ENCODE measurements around the gene KIFC1.
A peak's percentile ranks its signal among the peaks of the same experiment; 100 is the strongest.

KIFC1 gene

DNA sequence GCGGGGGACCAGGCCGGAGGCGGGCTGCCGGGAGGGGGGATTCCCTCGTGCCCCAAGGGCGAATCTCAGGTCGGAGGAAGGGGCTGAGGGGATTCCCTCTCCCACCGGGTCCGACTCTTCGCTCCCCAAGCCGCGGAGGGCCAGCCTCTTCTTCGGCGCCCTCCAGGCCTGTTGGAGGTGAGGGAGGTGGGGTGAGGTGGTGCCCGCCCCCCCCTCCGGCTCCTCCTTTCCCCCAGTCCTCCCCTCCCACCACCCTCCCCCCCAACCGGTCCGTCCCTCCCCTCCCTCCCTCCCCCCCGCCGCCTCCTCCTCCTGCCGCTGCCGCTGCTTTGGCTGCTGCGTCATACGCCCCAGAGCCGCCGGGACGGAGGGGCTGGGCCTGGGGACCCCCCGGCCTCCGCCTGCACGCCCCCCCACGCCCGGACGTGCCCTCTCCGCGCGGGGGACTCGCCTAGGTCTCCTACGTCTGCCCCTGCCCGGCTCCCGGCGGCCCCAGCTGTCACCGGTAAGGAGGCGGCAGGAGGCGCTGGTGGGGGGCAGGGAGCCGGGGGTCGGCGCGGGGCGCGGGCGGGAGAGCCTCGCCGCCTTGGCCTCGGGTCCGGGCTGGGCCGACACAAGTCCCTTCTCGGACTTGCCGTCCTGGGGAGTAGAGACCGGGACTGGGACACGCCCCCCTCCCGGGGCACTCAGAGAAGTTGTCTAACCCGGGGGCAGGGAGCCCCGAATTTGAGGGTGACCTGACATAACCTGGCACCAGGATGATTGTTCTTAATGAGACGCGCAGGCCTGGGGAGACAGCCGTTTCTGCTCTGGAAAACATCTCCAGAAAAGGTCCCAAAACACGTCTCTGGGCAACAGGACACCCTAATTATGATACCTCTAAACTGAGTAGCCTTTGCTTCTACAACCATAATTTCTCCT, 19.3 kb downstream of the KIFC1 start, which contains the start of gene PHF1:
Gene PHF1, plus strand, starts transcription at position 304 of the 921 bp plus-strand sequence. CDS start 1,250 bp downstream, outside the sequence.
- DNase-seq (ENCODE audit: low read depth): no peak

DNA sequence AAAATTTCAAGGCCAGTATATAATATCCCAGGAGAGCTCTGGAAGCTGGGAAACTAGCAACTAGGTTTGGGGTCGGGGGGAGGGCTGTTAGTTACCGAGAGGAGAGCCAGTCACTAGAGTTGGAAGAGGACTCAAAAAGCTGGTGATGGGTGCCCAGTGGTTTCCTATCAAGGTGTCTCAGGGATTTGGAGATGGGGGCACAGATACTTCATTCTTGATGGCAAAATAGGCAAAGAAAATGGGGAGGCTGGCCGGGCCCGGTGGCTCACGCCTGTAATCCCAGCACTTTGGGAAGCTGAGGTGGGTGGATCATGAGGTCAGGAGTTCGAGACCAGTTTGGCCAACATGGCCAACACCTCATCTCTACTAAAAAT, 20.0 kb downstream of the KIFC1 start:
- DNase-seq (ENCODE audit: low read depth): no peak

DNA sequence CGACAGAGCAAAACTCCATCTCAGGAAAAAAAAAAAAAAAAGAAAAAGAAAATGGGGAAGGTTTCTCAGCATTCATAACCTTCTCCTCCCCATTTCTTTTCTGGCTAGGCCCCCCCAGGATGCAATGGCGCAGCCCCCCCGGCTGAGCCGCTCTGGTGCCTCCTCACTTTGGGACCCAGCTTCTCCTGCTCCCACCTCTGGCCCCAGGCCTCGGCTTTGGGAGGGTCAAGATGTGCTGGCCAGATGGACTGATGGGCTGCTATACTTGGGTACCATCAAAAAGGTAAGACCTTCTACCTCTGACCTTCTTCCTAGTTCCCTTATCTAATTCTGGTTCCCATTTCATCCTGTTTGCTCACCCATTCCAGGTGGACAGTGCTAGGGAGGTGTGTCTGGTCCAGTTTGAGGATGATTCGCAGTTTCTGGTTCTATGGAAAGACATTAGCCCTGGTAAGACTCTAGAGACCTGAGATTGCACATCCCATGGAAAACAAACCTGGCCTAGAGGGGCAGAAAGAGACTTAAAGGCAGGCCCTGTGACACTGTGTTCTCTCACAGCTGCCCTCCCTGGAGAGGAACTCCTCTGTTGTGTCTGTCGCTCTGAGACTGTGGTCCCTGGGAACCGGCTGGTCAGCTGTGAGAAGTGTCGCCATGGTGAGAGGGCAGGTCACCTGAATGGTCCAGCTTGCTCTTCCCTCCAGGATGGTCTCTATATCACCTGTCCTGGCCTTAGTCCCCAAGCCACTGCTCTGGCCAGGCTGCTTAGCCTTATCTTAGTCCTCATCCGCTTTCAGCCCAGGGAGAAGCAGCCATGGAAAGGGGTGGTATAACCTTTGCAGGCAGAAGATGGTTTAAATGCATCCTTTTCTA, 20.8 kb downstream of the KIFC1 start:
- no peak for DNase-seq (ENCODE audit: low read depth)

DNA sequence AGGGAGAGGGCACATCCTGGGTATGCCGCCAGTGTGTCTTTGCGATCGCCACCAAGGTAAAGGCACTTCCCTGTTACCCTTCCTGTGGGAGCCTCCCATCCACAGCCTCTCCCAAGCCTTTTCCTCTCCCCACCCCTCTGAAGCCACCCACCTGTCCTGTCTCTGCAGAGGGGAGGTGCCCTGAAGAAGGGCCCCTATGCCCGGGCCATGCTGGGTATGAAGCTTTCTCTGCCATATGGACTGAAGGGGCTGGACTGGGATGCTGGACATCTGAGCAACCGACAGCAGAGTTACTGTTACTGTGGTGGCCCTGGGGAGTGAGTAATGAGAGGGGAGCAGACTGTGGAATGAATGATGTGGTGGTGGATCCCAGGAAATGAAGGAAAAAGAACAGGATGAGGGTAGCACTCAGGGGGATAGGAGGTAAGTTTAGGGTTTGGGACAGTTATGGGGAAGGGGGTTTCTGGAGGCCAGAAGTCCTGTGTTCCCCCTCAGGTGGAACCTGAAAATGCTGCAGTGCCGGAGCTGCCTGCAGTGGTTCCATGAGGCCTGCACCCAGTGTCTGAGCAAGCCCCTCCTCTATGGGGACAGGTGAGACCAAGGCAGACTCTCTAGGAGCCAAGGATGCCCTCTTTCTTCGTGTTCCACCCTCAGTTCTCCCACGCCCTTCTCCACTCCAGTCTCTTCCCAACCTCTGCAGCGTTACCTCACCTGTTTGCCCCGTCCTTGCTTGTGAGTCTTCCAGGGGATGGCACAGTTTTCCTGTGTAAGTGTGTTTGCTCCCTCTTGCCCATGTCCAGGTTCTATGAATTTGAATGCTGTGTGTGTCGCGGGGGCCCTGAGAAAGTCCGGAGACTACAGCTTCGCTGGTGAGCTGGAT, 21.9 kb downstream of the KIFC1 start:
- no peak for DNase-seq (ENCODE audit: low read depth)

DNA sequence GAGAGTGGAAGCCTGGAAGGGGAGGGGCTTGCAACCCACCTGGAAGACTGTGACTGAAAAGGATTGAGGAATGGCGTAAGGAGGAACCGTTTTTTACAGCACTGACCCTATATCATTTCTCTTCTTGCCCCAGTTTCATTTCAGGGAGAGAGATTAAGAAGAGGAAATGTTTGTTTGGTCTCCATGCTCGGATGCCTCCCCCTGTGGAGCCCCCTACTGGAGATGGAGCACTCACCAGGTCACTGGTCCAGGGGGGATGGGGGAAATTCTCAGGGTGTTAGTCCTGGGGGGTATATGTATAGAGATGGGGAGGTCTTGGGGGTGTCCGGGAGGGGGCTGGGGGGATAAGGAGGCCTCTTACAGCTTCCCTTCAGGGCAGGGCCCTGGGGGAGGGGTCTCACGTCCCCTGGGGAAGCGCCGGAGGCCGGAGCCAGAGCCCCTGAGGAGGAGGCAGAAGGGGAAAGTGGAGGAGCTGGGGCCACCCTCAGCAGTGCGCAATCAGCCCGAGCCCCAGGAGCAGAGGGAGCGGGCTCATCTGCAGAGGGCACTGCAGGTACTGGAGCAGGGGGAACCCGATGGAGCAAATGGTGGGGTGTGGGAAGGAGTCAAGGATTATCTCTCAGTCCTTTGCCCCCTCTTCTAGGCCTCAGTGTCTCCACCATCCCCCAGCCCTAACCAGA, 23.1 kb downstream of the KIFC1 start:
- DNase-seq (ENCODE audit: low read depth): no peak

DNA sequence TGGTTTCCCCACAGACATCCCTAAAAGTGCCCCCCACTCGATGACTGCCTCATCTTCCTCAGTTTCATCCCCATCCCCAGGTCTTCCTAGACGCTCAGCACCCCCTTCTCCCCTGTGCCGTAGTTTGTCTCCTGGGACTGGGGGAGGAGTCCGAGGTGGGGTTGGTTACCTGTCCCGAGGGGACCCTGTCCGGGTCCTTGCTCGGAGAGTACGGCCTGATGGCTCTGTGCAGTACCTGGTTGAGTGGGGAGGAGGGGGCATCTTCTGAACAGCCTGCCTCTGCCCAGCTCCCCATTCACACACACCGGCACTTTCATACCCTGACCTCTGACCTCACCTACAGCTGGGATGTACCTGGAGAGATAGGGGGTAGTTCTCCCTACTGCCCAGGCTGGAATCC, 24.2 kb downstream of the KIFC1 start:
- DNase-seq (ENCODE audit: low read depth): no peak

DNA sequence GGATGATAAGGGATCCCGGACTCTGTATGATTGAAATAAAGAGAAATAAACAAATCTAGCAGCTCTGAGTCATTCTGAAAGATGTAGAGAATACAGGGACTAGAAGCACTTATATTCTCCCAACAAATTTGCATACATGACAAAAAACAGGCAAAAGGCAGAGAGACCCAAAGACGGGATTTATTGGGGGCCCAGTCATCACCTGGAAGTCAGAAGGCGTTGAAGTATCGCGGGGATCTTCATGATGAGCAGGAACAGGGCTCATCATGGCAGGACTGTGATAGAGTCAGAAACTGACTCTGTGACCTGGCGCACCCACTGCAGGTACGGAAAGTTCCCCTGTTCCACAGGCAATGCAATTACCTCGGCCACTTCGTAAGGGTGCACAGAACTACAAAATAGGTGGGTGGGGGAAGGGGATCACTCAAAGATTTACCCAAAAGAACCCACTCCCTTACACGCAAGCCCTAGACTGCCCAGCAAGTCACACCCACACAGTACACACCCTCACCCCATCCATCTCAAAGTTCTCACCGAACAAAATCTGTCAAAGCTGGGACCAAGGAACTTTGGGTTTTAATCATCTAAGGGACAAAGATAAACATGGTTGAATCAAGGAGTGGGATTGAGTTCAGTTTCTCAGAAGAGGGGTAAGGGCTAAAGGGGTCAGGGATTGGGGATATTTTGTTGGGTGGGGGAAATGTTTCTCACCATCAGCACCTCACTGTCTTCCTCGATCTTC, 24.9 kb downstream of the KIFC1 start:
- no peak for DNase-seq (ENCODE audit: low read depth)

DNA sequence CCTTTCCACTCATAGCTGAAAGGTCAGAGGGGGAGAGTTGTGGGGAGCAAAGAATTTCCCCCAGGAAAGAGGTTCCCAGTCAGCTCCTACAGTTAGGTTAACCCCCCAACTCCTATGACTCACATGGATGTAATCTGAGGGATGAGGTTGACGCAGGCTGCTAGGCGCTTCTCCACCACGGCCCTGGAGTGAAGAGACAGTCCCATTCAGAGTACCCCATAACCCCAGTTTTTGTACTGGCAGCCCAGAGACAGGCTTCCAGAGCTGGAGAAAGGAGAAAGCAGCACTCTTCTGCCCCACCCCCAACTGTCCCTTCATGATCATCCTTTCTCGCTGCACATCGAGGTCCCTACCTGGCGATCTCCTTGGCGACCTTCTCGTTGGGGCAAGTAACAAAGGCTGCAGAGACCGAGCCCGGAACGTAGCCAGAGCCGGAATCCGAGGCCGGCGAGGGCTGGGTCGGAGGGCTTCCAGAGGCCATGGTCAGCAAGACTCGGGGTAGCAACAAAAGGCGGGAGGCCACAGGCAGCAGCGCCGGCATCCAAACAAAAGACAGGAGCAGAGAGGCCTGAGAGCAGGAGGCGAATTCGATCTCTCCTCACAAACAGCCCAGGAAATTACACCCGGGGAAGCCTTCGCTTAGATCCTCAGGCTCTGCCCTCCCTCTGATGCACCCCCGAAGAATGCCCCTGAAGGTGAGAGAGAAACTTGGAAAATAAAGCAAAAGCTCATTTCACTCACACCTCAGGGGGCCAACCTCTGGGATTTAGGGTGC, 25.7 kb downstream of the KIFC1 start:
- DNase-seq (ENCODE audit: low read depth): no peak

DNA sequence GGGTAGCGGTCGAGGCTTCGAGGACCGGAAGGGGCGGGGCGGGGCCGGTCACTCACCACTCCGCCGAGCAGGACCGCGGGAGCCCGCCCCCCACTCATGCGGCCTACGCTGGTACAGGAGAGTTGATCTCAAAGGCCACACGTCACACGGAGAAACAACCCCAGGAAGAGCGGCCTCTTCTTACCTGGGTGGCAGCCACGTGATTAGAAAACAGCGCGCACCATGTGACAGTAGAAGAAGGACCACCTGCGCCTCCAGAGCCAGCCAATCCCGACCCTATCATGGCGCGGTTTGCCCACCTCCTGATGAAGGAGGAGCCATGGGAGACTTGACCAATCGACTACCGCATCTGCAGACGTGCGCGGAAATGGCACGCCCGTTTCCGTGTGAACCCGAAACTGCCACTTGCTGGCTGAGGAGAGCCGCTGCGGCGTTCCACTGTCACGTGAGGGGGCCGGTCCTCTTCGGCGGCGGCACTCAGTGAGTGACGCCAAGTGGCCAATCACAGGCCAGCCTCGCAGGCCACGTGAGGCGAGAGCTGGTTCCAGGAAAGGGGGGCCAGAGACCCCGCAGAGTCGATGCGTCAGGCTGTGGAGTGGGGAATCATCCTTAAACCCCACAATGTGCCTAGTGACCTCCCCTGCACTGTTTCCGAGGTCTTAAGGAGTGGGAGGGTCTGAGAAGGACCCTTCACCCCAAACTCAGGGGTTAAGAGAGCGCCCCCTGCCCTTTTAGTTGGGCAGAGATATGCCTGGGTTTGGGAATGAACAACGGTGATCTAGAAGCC, 26.5 kb downstream of the KIFC1 start, which contains the start of gene CUTA:
Gene CUTA, minus strand, starts transcription at position 205 of the 787 bp plus-strand sequence. Its CDS starts 107 bp downstream, at position 98.
- DNase-seq (ENCODE audit: low read depth): peak; percentile 98

DNA sequence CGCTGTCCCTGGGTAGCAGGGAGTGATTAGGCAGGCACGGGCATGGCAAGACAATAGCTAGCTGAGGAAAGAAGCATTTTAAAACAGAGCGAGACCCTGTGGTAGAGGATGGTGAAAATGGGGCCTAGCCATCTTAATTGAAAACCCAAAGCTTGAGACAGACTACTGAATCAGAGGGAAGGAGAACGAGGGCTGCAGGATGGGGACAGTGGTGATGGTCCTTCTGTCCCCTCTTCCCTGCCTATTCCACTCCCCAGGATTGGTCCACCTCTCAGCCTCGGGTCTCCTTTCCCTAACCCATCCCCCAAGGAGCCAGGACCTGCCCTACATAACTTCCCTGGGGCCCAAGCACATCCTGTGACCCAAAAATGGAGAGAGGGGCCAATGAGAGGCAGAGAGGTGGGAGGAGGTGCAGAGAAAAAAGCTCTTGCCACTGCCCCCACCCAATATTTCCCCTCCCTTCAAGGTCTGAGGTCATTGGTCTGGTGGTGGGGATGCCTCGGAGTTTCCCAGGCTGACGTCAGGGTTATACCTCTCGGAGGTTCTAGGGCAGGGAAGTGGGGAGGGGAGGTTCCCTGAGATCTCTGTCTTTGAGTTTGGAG, 27.2 kb downstream of the KIFC1 start:
- no peak for DNase-seq (ENCODE audit: low read depth)

DNA sequence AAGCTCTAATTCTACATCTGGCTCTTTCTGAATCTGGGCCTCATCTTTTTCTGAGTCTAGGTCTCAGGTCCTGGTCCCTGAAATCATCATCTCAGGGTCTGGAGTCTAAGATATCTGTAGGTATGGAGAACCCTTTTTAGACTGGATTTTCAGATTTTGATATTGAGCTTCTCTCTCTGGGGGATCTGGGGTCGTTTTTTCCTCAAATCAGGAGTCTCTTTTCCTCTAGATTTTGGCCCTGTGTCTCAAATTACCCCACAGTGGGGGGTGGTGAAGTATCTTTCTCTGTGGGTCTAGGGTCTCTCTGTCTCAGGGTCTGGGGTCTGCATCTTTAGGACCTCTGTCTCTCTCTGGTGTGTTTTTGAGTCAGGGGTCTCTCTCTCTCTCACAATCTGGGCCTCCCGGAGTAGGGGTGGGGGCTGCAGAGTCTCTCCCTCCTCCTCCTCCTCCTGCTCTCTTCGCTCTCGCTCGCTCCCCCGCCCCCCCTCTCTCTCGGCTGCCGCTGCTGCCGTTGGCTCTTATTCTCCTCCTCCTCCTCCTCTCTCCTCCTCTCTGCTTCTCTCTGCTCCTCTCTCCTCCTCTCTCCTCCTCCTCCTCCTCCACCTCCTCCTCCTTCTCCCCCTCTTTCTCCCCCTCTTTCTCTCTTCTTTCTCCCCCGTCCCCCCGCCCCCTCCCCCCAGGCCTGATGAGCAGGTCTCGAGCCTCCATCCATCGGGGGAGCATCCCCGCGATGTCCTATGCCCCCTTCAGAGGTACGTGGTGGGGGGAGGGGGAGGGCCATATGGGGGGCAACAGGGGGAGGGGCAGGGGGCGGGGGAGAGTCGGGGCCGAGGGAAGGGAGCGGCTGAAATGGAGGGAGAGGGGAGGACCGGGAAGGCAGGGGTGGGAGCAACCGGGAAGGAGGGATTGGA, 28.2 kb downstream of the KIFC1 start, which contains the start of gene SYNGAP1:
Gene SYNGAP1, plus strand, starts transcription at position 486 of the 911 bp plus-strand sequence. Its CDS starts 200 bp downstream, at position 686.
- DNase-seq (ENCODE audit: low read depth): no peak

DNA sequence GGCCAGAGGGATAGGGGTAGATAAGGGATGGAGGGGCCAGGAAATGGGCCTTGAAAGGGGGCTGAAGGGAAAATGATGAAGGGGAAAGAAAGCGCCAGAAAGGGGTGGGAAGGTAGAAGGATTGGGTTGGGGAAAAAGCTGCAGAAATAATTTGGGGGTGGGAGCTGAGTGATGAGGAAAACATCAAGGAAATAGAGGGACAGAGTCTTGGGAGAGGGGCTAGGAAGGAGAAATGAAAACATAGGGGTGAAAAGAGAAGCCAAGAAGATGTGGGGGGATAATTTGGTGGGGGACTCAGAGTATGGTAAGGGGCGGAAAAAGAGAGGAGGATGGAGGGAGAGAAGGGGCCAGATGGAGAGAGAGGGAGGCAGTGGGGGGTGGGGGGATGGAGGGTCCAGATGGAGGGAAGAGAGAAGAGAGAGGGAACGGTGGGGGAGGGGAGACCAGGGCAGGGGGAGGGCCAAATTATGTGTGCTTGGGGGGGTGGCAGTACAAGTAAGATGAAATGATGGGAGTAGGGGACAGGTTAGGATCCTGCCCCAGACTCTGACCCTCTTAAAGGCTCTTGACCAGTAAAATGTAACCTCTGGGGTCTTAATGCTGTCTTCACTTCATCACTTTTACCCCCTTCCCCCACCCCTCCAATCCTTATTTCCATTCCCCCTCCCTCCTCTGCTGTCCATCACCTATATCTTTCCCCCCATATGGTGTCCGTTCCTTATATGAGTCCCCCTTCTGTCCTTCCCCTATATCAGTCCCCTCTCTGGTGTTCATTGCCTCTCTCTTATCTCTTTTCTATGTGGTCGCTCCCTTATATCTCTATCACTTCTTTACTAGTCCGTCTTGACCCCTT, 29.1 kb downstream of the KIFC1 start:
- no peak for DNase-seq (ENCODE audit: low read depth)

DNA sequence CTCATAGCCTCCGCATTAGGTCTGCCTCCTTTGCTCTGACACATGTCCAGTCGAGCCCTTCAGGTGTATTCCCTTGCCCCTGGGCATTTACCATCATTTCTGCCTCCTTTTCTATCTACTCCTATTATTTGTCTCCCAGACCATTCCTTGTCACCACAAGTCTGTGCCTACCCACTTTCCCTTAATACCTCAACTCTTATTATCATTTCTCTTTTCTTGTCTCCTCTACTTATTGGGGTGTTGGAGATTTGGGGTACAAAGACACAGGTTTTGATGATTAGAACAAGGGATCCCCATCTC, 29.7 kb downstream of the KIFC1 start:
- DNase-seq (ENCODE audit: low read depth): no peak

DNA sequence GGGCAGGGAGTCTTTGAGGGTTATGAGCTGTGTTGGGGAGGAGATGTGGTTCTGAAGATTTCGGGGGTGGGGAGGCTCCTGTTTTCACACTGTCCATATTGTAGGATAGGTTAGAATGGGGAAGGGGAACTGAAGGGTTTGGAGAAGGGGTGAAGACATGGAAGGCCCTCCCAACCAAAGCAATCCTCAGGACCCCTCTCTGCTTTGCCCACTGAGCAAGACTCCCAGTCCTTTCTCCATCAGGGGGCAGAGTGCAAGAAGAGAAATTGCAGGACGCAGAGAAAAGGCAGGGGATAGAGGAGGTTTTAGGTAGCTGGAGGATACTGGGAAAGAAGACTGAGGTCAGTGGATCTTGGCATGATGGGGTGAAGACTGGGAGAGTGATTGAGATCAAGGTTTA, 32.2 kb downstream of the KIFC1 start:
- DNase-seq (ENCODE audit: low read depth): no peak

DNA sequence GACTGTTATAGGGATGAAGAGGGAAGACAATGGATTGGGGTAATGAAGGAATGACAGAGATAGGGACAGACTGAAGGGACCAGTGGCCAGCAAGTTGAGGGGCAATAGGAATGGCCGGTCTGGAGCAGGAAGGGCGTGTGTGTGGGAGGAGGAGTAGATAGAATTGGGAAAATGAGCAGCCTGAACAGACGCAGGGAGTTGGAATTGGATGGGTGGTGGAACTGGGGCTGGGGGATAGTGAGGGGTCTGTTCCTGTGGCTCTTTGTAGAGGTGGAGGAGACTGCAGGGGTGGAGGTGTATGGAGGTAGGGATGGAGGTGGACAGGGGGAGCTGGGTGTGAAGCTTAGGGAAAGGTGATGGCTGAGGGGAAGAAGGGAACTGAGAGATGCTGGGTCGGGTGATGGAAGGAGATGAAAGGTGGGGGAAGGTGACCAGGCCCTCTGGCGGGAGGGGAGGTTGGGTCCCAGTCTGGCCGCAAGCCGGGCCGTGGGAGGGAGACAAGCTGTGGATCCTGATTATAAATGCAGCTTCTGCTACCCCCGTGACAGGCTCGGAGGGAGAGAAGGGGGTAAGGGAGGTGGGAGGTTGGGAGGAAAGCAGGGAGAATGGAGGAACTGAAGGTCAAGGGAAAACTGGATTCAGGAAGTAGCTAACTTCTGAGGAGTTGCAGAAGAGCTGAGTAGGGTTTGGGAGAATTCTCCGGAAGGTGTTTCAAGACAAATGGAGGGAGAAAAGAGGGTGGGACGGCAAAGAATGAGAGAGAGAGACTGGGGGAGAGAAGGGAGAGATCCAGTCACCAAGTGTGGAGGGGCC, 33.4 kb downstream of the KIFC1 start:
- no peak for DNase-seq (ENCODE audit: low read depth)
